GM21447 (cell line): Measurements from ENCODE around the gene SLC16A12.

Experiments used
- ATAC-seq: cut with Tn5 transposase; IDR thresholded peaks from one replicate; pipeline ENCODE4 v1.9.1; 2021; ENCODE audit not compliant: unreplicated experiment

Gene SLC16A12, protein sequence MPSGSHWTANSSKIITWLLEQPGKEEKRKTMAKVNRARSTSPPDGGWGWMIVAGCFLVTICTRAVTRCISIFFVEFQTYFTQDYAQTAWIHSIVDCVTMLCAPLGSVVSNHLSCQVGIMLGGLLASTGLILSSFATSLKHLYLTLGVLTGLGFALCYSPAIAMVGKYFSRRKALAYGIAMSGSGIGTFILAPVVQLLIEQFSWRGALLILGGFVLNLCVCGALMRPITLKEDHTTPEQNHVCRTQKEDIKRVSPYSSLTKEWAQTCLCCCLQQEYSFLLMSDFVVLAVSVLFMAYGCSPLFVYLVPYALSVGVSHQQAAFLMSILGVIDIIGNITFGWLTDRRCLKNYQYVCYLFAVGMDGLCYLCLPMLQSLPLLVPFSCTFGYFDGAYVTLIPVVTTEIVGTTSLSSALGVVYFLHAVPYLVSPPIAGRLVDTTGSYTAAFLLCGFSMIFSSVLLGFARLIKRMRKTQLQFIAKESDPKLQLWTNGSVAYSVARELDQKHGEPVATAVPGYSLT

GRCh38 chr10:89535171-89536012 lies at the start of gene SLC16A12:
SLC16A12 (minus strand) TSS chr10:89535594; CDS start chr10:89462578, 73,016 bp downstream.
- ATAC-seq, result no peak

GRCh38 chr10:89582022-89582421 lies 46.6 kb upstream of the SLC16A12 start:
- ATAC-seq, result no peak

DNA sequence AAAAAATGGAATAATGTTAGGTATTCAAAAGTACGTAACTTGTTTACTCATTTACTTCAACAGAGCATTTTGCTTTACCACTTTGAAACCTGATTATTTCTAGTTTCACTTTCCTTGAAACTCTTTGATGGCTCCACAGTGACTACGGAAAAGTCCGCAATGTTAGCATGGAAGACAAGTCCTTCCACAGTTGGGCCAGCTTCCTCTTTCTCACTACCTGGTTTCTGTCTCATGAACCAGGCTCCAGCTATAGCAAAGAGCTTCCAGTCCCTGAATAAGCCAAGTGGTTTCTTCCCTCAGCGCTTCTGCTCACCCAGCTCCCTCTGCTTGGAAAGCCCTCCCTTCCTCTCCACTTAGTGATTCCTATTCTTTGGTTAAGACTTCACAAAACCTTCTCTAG lies 44.8 kb upstream of the SLC16A12 start:
- no peak for ATAC-seq

DNA sequence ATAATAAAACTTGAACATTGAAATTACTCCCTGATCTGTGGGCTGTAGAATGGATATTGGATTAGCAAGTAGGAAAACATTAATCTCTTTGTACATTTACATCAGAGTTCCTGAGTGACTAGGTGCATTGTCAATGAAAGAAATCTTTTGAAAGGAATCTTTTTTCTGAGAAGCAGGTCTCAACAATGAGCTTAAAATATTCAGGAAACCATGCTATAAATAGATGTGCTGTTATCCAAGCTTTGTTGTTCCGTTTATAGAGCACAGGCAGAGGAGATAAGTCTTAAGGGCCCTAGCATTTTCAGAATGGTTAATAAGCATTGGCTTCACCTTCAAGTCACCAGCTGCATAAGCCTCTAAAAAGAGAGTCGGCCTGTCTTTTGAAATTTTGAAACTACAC lies 41.3 kb upstream of the SLC16A12 start:
- ATAC-seq, result no peak

GRCh38 chr10:89576022-89576421 lies 40.6 kb upstream of the SLC16A12 start:
- no peak for ATAC-seq

- no peak for ATAC-seq
Measured at GRCh38 chr10:89575031-89575430, 39.6 kb upstream of the SLC16A12 start.

DNA sequence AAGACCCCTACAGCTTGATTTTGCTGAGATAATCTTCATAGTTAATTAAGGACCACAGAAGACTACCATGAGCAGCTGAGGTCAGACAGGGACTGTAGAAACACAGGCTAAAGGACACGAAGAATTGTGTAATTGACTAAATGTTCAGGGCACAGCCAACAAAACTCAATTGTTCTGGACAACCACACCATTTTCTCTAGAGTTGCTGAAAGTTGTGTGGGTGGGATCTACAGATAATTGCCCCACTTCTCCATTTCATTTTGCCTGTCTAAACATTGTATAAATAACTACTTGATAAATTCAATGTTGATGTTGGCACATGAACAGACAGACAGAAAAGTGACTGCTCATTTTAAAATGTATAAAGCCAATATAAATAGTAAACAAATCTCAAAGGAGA lies 39.0 kb upstream of the SLC16A12 start:
- no peak for ATAC-seq

DNA sequence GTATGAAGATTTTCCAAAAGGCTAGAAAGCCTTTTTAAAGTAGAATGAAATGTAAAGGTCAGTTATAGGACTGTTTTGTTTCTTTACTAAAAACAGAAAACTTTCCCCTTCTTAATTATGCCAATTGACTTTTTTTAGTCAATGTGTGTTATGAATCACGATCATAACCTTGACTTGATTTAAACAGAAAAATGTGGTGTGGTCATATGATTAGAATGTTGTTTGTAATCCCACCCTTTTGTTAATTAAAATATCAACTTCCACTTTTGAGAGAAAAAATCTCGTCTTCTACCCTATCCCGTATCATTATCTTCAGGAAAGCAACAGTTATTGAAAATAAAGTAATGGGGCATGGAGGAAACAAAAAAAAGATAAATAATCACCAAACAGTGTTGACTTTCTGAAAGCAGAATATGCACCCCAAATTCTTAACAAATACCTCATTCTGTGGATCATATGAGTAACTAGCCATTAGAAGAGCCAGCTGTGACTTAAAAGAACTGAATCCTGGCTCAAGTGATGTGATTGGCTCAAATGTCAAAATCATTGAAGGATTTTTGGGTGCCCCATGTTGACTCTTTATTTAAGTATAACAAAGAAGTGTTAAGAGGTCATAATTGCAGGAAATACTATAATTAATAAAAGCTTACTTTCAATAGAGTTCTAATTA lies 32.3 kb upstream of the SLC16A12 start:
- ATAC-seq, result no peak

- ATAC-seq, result no peak
Measured at GRCh38 chr10:89566992-89567391, 31.6 kb upstream of the SLC16A12 start.

DNA sequence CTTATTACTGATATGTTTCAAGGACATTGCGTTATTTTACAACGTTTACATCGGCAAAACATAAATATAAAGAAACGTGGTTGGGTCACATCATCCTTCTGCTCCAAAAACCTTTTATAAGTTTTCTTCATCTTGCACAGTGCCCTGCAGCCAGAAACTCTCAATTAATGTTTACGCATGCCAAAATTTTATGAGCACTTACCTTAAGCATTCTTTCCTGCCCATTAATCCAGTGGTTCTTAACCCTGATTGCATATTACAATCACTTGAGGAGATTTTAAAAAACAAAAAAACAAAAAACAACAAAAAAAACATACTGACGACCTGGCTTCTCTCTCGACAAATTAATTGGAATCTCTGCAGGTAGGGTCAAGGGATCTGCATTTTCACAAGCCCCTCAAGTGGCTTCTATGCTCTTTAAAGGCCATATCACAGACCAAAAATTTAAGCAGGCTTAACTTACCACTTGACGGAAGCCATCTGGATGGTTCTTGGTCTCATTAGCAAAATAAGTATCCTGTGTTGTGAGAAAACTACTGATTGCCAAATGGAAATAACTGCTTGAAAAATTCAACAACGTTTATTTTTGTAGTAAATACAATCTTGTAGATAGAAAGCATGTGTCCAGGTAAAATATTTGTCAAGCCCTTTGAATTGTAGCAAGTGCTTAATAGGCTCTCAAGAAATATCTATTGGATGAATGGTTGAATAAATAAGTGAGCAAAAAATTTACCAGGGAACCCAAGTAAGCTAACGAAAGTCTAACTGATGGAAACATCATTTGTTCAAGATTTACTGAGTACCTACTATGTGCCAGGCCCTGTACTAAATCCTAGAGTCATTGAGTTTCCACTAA lies 30.9 kb upstream of the SLC16A12 start:
- ATAC-seq, result no peak

GRCh38 chr10:89565180-89565579 lies 29.8 kb upstream of the SLC16A12 start:
- no peak for ATAC-seq

GRCh38 chr10:89563861-89564478 lies 28.6 kb upstream of the SLC16A12 start:
- ATAC-seq, result no peak

- ATAC-seq, result no peak
Measured at GRCh38 chr10:89563311-89563710, 27.9 kb upstream of the SLC16A12 start.

GRCh38 chr10:89556600-89556999 lies 21.2 kb upstream of the SLC16A12 start:
- no peak for ATAC-seq

DNA sequence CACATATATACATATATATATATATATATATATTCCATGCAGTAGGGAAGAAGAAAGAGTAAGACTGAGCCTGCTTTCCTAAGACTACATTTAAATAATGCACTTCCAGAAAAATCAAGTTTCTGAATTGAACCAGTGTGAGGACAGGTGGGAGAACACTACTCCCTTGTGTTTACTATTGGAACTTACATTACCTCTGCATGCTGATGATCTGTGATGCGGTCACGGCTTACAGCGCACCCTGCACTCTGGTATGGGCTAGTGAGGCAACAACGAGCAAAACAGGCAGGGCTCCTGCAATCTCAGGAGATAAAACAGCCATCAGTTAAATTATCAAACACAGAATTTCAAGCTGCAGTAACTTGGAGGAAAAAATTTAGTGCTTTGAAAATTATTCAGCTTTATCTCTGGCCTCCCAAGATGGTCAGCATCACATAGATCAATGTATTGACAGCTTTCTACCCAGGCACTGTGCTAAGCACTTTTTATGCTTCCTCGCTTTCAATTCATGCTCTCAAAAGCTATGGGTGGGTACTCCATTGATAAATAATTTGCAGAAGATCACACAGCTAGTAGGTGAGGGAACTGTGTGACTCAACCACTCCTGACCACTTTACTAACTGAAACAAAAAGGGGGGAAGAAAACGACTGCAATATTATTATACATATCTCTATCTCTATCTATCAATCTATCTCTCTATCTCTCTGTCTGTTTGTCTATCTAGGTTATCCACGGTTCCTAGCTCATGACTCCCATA lies 20.5 kb upstream of the SLC16A12 start:
- no peak for ATAC-seq

DNA sequence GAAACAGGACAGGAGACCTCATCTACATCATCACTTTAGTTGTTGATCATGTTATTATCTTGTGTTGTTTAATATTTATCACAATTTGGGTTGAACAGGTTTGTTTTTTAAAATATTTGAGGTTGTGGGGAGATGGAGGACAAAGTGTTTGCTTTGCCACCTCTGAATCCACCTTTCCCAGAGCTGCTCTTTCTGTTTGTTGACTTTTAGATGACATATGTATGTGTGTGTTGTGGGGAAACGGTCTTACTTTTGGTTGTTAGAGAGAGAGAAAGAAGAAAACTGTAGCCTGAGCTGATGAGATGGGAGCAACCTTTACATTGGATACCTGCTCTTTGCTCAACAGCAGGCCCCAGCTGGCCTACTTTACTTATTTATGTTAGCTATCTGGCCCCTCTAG lies 19.0 kb upstream of the SLC16A12 start:
- ATAC-seq, result no peak

DNA sequence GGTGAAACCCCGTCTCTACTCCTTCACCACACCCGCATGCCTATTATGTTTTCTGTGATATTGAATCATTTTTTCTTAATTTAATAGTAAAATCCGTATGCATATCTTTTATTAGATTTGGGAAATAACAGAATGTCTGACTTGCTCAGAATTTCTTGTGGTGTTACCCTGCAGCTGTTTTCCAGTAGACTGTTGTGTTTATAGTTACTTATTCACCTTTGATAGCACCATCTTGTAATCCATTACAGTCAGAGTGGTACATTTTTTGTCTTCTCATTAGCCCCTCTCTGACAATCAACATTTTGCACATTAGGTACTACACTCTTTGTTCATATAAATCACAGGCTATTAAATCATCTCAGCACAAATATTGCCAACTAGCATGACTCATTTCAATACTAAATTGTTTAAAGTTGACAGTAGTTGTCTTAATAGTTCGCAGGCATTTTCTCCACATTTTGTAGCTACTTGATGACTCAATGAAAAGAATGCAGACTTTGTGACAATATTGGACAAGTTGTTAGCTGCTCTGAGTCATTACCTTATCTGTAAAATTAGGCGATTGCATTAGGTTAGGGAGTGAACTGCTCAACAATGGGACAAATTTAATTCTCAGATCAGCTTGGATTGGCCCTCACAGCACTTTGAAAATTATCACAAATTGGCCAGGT lies 17.8 kb upstream of the SLC16A12 start:
- no peak for ATAC-seq

- no peak for ATAC-seq
Measured at GRCh38 chr10:89552213-89552612, 16.8 kb upstream of the SLC16A12 start.

DNA sequence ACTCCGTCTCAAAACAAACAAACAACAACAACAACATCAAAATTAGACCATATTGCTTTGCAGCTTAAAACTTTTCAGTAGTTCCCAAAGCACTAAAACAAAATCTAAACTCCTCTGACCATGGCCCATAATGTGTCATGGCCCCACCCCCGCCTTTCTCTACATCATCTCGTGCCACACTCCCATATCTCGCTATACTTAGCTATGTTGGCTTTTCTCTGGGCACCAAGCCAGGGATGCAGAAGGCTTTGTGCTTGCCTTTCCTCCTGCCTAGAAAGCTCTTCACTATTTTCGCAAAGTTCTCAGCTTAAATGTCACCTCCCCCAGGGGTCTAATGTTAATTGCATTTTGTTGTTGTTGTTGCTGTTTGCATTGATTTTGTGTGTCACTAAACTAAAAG lies 15.1 kb upstream of the SLC16A12 start:
- no peak for ATAC-seq
